ENCODE data around the gene MMAB.
"Not testable (repeated sequence)": the region's sequence is repeated elsewhere in the genome, so short reads cannot be mapped to it uniquely, and the experiment has no call there.

MMAB gene

GRCh38 chr12:109611223-109611622 is 37.9 kb upstream of the MMAB start:
- no peaks in the 10 kb centered on the region for H3K4me1 ChIP-seq (ENCODE audit: insufficient read depth, low read length)
- H3K4me3 ChIP-seq (ENCODE audit: low read depth in 1 of 2, low read length in 2 of 2), result no peak overlapping the region
- H3K36me3 ChIP-seq (ENCODE audit: insufficient read depth, low read length), result no peaks in the 10 kb centered on the region
- H3K9me3 ChIP-seq (ENCODE audit: low read length), result no peaks in the 10 kb centered on the region
- H3K27ac ChIP-seq (ENCODE audit: low read depth, low read length), result no peak overlapping the region
- H3K27me3 ChIP-seq (ENCODE audit: control insufficient read depth in 1 of 2, insufficient read depth in 2 of 2, low read length in 2 of 2), result peaks cover 9 to 12% of the 10 kb centered on the region in 2 donors
- H3K9ac ChIP-seq (ENCODE audit: low read length), result no peak overlapping the region

GRCh38 chr12:109610523-109610922 is 37.2 kb upstream of the MMAB start:
- no peak overlapping the region for H3K9ac ChIP-seq (ENCODE audit: low read length)
- no peaks in the 10 kb centered on the region for H3K4me1 ChIP-seq (ENCODE audit: insufficient read depth, low read length)
- H3K27me3 ChIP-seq (ENCODE audit: control insufficient read depth in 1 of 2, insufficient read depth in 2 of 2, low read length in 2 of 2), result peaks cover 9 to 12% of the 10 kb centered on the region in 2 donors
- no peaks in the 10 kb centered on the region for H3K9me3 ChIP-seq (ENCODE audit: low read length)
- H3K27ac ChIP-seq (ENCODE audit: low read depth, low read length), result no peak overlapping the region
- H3K4me3 ChIP-seq (ENCODE audit: low read depth in 1 of 2, low read length in 2 of 2), result no peak overlapping the region
- H3K36me3 ChIP-seq (ENCODE audit: insufficient read depth, low read length), result no peaks in the 10 kb centered on the region

DNA sequence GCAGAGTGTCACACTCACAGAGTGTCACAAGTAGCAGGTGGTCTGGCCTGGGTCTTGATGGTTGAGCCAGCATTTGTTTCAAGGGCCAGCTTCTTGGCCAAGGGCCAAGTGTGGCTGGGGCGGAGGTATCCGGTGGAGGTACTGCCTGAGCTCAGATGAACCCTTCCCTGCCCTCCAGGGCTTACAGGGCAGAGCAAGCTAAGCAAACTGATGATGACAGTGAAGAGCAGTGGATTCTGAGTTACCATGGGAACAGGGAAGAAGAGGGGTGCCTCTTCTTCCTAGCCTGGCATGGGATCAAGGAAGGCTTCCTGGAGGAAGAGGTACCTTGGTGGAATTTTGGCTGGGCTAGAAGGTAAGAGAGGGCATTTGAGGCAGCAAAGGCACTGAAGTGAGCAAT is 36.0 kb upstream of the MMAB start:
- Histone ChIP-seq H3K27me3 (ENCODE audit: control insufficient read depth in 1 of 2, insufficient read depth in 2 of 2, low read length in 2 of 2) (peaks cover 9 to 12% of the 10 kb centered on the region in 2 donors), H3K9me3 (ENCODE audit: low read length) (no peaks in the 10 kb centered on the region), H3K4me3 (ENCODE audit: low read depth in 1 of 2, low read length in 2 of 2) (no peak overlapping the region), H3K9ac (ENCODE audit: low read length) (no peak overlapping the region), H3K36me3 (ENCODE audit: insufficient read depth, low read length) (no peaks in the 10 kb centered on the region), H3K4me1 (ENCODE audit: insufficient read depth, low read length) (no peaks in the 10 kb centered on the region), H3K27ac (ENCODE audit: low read depth, low read length) (no peak overlapping the region)

- H3K4me1 ChIP-seq (ENCODE audit: insufficient read depth, low read length), result no peaks in the 10 kb centered on the region
- H3K9ac ChIP-seq (ENCODE audit: low read length), result no peak overlapping the region
- H3K27me3 ChIP-seq (ENCODE audit: control insufficient read depth in 1 of 2, insufficient read depth in 2 of 2, low read length in 2 of 2), result peaks cover 9 to 12% of the 10 kb centered on the region in 2 donors
- no peaks in the 10 kb centered on the region for H3K9me3 ChIP-seq (ENCODE audit: low read length)
- H3K4me3 ChIP-seq (ENCODE audit: low read depth in 1 of 2, low read length in 2 of 2), result no peak overlapping the region
- H3K27ac ChIP-seq (ENCODE audit: low read depth, low read length), result no peak overlapping the region
- no peaks in the 10 kb centered on the region for H3K36me3 ChIP-seq (ENCODE audit: insufficient read depth, low read length)
Observed at GRCh38 chr12:109608793-109609192, 35.5 kb upstream of the MMAB start.

GRCh38 chr12:109608270-109608669 is 35.0 kb upstream of the MMAB start:
- no peak overlapping the region for H3K27ac ChIP-seq (ENCODE audit: low read depth, low read length)
- H3K27me3 ChIP-seq (ENCODE audit: control insufficient read depth in 1 of 2, insufficient read depth in 2 of 2, low read length in 2 of 2), result peaks cover 9 to 12% of the 10 kb centered on the region in 2 donors
- no peak overlapping the region for H3K9ac ChIP-seq (ENCODE audit: low read length)
- H3K9me3 ChIP-seq (ENCODE audit: low read length), result no peaks in the 10 kb centered on the region
- no peaks in the 10 kb centered on the region for H3K36me3 ChIP-seq (ENCODE audit: insufficient read depth, low read length)
- H3K4me3 ChIP-seq (ENCODE audit: low read depth in 1 of 2, low read length in 2 of 2), result no peak overlapping the region
- no peaks in the 10 kb centered on the region for H3K4me1 ChIP-seq (ENCODE audit: insufficient read depth, low read length)

DNA sequence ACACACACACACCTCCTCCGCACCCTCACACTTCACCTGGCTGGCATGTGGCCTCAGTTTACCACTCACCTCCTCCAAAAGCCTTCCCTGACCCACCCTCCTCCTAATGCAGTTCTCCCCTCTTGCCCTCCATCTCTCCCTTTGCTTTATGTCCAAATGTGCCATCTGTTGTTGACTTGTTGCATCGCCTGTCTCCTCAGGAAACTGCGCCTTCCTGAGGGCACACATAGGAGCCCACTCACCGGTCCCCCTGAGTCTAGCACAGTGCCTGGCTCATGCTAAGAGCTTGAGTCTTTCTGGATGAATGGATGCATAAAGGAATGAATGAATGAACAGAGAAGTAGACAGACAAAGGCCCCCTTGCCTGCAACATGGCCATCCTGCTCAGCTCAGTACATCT is 34.3 kb upstream of the MMAB start:
- Histone ChIP-seq H3K9ac (ENCODE audit: low read length) (no peak overlapping the region), H3K36me3 (ENCODE audit: insufficient read depth, low read length) (no peaks in the 10 kb centered on the region), H3K27me3 (ENCODE audit: control insufficient read depth in 1 of 2, insufficient read depth in 2 of 2, low read length in 2 of 2) (peaks cover 9 to 12% of the 10 kb centered on the region in 2 donors), H3K27ac (ENCODE audit: low read depth, low read length) (no peak overlapping the region), H3K4me3 (ENCODE audit: low read depth in 1 of 2, low read length in 2 of 2) (no peak overlapping the region), H3K4me1 (ENCODE audit: insufficient read depth, low read length) (no peaks in the 10 kb centered on the region), H3K9me3 (ENCODE audit: low read length) (no peaks in the 10 kb centered on the region)

DNA sequence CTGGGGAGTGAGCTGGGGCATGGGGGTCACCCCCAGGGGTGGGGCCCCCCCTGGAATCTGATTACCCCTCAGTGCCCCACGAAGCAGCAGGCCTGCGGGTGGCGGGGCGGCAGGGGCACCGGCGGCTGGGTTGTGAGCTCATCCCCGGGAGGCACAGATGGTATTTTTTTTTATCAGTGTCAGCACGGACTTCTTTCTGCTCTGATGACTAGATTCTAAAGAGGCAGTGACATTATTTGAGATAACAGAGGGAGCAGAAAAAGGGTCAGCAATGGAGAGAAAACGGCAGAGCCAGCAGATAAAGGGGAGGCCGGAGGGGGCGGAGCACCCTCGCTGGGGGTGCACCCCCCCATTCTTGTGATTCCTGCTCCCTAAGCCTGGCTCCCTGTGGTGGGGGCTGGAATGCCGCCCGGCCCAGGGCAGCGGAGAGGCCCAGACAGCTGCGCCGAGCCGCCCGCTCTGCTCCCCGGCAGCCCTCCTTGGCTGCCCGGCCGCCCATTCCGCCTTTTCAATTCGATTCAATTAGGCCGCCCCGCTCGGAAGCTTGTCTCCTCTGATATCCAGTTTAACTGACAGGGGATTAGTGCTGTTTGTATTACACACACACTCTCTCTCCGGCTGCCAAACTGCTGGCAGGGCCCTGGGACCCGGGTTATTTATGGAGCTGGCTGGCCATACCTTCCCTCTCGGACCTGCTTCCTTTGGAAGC is 33.2 kb upstream of the MMAB start:
- Histone ChIP-seq H3K4me3 (ENCODE audit: low read depth in 1 of 2, low read length in 2 of 2) (no peak overlapping the region), H3K36me3 (ENCODE audit: insufficient read depth, low read length) (no peaks in the 10 kb centered on the region), H3K9ac (ENCODE audit: low read length) (no peak overlapping the region), H3K27me3 (ENCODE audit: control insufficient read depth in 1 of 2, insufficient read depth in 2 of 2, low read length in 2 of 2) (peaks cover 4 to 9% of the 10 kb centered on the region in 2 donors), H3K27ac (ENCODE audit: low read depth, low read length) (no peak overlapping the region), H3K9me3 (ENCODE audit: low read length) (no peaks in the 10 kb centered on the region), H3K4me1 (ENCODE audit: insufficient read depth, low read length) (no peaks in the 10 kb centered on the region)

DNA sequence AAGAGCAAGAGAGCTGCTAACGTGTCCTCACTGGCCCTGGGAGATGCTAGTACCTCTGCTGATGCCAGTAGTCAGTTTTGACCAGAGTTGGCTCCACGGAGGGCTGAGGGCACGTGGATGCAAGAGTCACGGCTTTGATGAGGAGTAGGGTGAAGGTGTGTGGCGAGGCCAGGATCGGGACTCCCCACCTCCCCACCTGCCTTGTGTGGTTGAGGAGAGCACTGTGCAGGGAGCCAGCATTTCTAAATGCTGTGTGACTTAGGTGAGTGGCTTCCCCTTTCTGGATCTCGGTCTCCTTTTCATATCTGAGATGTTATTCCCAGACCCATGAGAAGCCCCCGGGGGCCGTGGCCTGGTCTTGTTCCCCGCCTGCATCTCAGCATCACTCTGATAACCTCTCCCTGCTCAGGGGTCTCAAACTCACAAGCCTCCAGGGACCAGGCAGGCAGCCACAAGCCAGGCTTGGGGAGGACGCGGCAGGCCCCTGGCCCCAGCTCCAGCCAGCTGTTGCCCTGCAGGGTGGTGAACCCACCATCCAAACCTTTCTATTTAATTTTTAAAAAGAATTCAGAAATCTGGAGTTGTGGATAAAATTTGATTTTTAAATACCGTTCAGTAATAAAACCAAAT is 32.4 kb upstream of the MMAB start:
- Histone ChIP-seq H3K4me1 (ENCODE audit: insufficient read depth, low read length) (no peaks in the 10 kb centered on the region), H3K4me3 (ENCODE audit: low read depth in 1 of 2, low read length in 2 of 2) (no peak overlapping the region), H3K27ac (ENCODE audit: low read depth, low read length) (no peak overlapping the region), H3K27me3 (ENCODE audit: control insufficient read depth in 1 of 2, insufficient read depth in 2 of 2, low read length in 2 of 2) (peaks cover 4 to 9% of the 10 kb centered on the region in 2 donors), H3K9me3 (ENCODE audit: low read length) (no peaks in the 10 kb centered on the region), H3K9ac (ENCODE audit: low read length) (no peak overlapping the region), H3K36me3 (ENCODE audit: insufficient read depth, low read length) (no peaks in the 10 kb centered on the region)

DNA sequence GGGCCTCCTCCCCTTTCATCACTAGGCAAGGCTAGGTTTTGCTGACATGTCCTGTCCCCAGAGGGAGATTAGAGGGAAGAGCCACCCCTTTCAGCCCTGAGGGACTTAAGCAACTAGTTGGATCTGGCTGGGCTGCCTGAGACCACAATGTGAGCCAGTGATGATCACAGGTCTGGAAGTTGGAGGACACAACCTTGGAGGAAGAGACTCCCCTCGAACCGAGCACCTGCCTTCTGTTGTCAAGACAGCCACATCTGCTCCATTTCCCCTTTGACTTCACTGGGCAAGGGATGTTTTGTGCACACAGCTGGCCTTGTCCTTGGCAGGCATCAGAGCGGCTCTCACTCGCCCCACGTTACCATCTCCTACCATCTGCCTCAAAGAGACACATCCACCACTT is 31.7 kb upstream of the MMAB start:
- H3K27me3 ChIP-seq (ENCODE audit: control insufficient read depth in 1 of 2, insufficient read depth in 2 of 2, low read length in 2 of 2), result peaks cover 4 to 9% of the 10 kb centered on the region in 2 donors
- no peaks in the 10 kb centered on the region for H3K36me3 ChIP-seq (ENCODE audit: insufficient read depth, low read length)
- H3K4me1 ChIP-seq (ENCODE audit: insufficient read depth, low read length), result no peaks in the 10 kb centered on the region
- no peaks in the 10 kb centered on the region for H3K9me3 ChIP-seq (ENCODE audit: low read length)
- no peak overlapping the region for H3K9ac ChIP-seq (ENCODE audit: low read length)
- no peak overlapping the region for H3K27ac ChIP-seq (ENCODE audit: low read depth, low read length)
- H3K4me3 ChIP-seq (ENCODE audit: low read depth in 1 of 2, low read length in 2 of 2), result no peak overlapping the region

- Histone ChIP-seq H3K27me3 (ENCODE audit: control insufficient read depth in 1 of 2, insufficient read depth in 2 of 2, low read length in 2 of 2) (peaks cover 3 to 4% of the 10 kb centered on the region in 2 donors), H3K9ac (ENCODE audit: low read length) (no peak overlapping the region)
Observed at GRCh38 chr12:109604132-109604585, 30.9 kb upstream of the MMAB start.

GRCh38 chr12:109602132-109602531 is 28.8 kb upstream of the MMAB start:
- not testable (repeated sequence) for H3K9ac ChIP-seq (ENCODE audit: low read length); H3K27ac ChIP-seq (ENCODE audit: low read depth, low read length); H3K36me3 ChIP-seq (ENCODE audit: insufficient read depth, low read length); H3K27me3 ChIP-seq (ENCODE audit: control insufficient read depth in 1 of 2, insufficient read depth in 2 of 2, low read length in 2 of 2); H3K9me3 ChIP-seq (ENCODE audit: low read length); H3K4me3 ChIP-seq (ENCODE audit: low read depth in 1 of 2, low read length in 2 of 2)
- peaks cover 13% of the 10 kb centered on the region for H3K4me1 ChIP-seq (ENCODE audit: insufficient read depth, low read length)

More at GRCh38 chr12:109604132-109604585, 30.9 kb upstream of the MMAB start:
- Histone ChIP-seq H3K27ac (ENCODE audit: low read depth, low read length) (no peak overlapping the region), H3K36me3 (ENCODE audit: insufficient read depth, low read length) (no peaks in the 10 kb centered on the region), H3K9me3 (ENCODE audit: low read length) (no peaks in the 10 kb centered on the region), H3K4me3 (ENCODE audit: low read depth in 1 of 2, low read length in 2 of 2) (no peak overlapping the region), H3K4me1 (ENCODE audit: insufficient read depth, low read length) (no peaks in the 10 kb centered on the region)

DNA sequence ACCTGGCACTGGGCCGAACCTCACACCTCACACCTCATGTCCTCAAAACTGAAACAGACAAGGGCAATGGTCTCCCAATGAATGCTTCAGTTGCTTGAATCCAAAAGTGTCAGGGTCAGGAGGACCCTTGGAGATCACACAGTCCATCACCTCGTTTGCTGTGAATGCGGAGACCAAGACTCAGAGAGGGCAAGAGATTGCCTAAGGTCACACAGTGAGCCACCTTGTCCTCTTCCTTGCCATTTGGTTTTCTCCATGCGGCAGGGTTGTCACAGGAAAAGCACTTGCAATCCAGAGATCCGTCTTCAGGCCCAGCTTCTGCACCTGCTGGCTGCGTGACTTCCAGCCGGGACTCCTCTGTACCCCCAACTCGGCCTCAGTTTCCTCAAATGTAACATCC is 28.3 kb upstream of the MMAB start:
- Histone ChIP-seq H3K27ac (ENCODE audit: low read depth, low read length) (no peak overlapping the region), H3K4me1 (ENCODE audit: insufficient read depth, low read length) (peaks cover 13% of the 10 kb centered on the region), H3K36me3 (ENCODE audit: insufficient read depth, low read length) (no peaks in the 10 kb centered on the region), H3K27me3 (ENCODE audit: control insufficient read depth in 1 of 2, insufficient read depth in 2 of 2, low read length in 2 of 2) (no peaks in the 10 kb centered on the region), H3K9me3 (ENCODE audit: low read length) (no peaks in the 10 kb centered on the region), H3K4me3 (ENCODE audit: low read depth in 1 of 2, low read length in 2 of 2) (no peak overlapping the region), H3K9ac (ENCODE audit: low read length) (no peak overlapping the region)

Data from muscle layer of colon (tissue), 2 donors.